Activated naive CD8-positive, alpha-beta T cell treated with anti-CD3 and anti-CD28 coated beads, Interleukin-2, amount 50 U/mL, for 24 hours (primary cell): Measurements from ENCODE around the gene KCTD4.

Experiments used
- ATAC-seq: fragments of 150-1000 bp; cut with Tn5 transposase; one replicate; pipeline ENCODE4 v1.10.0; 2021
- DNase-seq: peaks from one replicate; pipeline ENCODE4 v3.0.0; 2021
- H3K27ac Mint-ChIP-seq: one replicate; pipeline ENCODE4 v1.8.0; 2021; ENCODE audit warnings: mild to moderate bottlenecking, mixed read lengths
- H3K27me3 Mint-ChIP-seq: one replicate; pipeline ENCODE4 v1.8.0; 2021; ENCODE audit warnings: mixed read lengths
- H3K36me3 Mint-ChIP-seq: one replicate; pipeline ENCODE4 v1.8.0; 2021; ENCODE audit warnings: low read depth, mixed read lengths
- H3K4me1 Mint-ChIP-seq: one replicate; pipeline ENCODE4 v1.8.0; 2021; ENCODE audit warnings: mixed read lengths
- H3K4me3 Mint-ChIP-seq: one replicate; pipeline ENCODE4 v1.8.0; 2021; ENCODE audit warnings: mild to moderate bottlenecking, moderate library complexity, mixed read lengths
- H3K9me3 Mint-ChIP-seq: one replicate; pipeline ENCODE4 v1.8.0; 2021; ENCODE audit warnings: mixed read lengths

The KCTD4 gene

DNA sequence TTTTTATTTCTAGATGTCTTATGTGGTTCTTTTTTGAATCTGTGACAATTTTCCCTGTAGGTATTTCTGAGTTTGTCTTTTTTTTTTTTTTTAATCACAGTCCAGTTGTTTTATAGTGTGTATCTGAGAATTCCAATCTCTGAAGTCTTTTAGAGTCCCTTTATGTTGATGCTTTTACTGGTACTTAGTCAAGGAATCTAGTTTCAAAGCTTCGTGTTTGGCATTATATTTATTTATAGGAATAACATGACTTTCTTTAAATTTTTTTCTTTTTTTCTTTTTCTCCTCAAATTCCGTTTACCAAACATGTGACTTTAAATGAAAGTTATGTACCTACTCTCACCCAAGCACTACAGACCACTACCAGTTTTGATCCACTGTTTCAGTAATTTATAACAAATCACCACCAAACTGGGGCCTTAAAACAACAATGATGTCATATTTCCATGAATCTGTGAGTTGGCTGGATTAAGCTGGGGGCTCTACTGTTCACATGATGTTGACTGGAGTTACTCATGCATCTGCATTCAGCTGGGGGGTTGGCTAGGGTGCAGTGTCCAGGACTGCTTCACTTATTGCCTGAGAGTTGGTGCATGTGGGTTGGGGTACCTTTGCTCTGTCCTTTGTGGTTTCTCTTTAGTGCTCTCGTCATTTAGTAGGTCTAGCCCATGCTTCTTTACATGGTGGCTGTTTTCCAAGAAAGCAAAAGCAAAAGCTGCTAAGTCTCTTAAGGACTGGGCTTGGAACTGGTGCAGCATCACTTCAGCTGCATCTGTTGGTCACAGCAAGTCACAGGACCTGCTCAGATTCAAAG, 22.3 kb downstream of the KCTD4 start:
- Mint-ChIP-seq H3K27me3 (no peaks in the 10 kb centered on the region), H3K4me1 (peaks cover 38% of the 10 kb centered on the region), H3K36me3 (peaks cover 24% of the 10 kb centered on the region), H3K27ac (peak overlapping the region; percentile 4), H3K4me3 (no peak overlapping the region), H3K9me3 (no peaks in the 10 kb centered on the region)
- ATAC-seq (peak; percentile 91), DNase-seq (peak; percentile 12)

DNA sequence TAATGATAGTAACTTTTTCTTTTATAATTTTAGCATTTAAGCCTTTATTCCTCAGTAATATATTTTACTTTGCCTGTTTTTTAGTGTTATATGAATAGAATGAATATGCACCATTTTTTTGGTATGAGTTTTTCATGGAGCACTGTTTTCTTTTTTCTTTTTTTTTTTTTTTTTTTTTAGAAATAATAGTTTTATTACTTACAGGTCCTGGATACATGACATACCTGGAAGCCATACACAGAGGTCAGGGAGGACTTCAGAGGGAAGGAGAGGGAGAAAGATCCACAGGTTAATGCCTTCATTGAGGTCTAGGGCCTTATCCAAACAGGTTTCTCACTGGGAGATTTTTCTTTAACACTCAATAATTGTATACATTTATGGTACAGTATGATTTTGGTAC, 26.4 kb downstream of the KCTD4 start:
- ATAC-seq: no peak
- H3K9me3 Mint-ChIP-seq: no peaks in the 10 kb centered on the region

DNA sequence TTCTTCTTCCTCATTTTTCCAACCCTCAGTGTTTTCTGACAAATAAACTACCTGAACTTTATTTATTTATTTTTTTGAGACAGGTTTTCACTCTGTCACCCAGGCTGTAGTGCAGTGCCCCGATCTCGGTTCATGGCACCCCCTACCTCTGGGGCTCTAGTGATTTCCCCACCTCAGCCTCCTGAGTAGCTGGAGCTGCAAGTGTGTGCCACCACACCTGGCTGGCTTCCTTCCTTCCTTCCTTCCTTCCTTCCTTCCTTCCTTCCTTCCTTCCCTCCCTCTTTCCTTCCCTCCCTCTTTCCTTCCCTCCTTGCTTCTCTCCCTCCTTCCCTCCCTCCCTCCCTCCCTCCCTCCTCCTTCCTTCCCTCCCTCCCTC, 32.3 kb downstream of the KCTD4 start:
- DNase-seq (no peak), ATAC-seq (no peak)
- Mint-ChIP-seq H3K27me3 (no peaks in the 10 kb centered on the region), H3K4me1 (peaks cover 8% of the 10 kb centered on the region), H3K9me3 (no peaks in the 10 kb centered on the region), H3K4me3 (no peak overlapping the region), H3K36me3 (peaks cover 26% of the 10 kb centered on the region), H3K27ac (no peak overlapping the region)

More for the DNA sequence above, 26.4 kb downstream of the KCTD4 start:
- H3K27ac Mint-ChIP-seq: no peak overlapping the region
- H3K36me3 Mint-ChIP-seq: peaks cover 41% of the 10 kb centered on the region
- H3K4me3 Mint-ChIP-seq: no peak overlapping the region
- DNase-seq: no peak
- peaks cover 30% of the 10 kb centered on the region for H3K4me1 Mint-ChIP-seq
- H3K27me3 Mint-ChIP-seq: no peaks in the 10 kb centered on the region

DNA sequence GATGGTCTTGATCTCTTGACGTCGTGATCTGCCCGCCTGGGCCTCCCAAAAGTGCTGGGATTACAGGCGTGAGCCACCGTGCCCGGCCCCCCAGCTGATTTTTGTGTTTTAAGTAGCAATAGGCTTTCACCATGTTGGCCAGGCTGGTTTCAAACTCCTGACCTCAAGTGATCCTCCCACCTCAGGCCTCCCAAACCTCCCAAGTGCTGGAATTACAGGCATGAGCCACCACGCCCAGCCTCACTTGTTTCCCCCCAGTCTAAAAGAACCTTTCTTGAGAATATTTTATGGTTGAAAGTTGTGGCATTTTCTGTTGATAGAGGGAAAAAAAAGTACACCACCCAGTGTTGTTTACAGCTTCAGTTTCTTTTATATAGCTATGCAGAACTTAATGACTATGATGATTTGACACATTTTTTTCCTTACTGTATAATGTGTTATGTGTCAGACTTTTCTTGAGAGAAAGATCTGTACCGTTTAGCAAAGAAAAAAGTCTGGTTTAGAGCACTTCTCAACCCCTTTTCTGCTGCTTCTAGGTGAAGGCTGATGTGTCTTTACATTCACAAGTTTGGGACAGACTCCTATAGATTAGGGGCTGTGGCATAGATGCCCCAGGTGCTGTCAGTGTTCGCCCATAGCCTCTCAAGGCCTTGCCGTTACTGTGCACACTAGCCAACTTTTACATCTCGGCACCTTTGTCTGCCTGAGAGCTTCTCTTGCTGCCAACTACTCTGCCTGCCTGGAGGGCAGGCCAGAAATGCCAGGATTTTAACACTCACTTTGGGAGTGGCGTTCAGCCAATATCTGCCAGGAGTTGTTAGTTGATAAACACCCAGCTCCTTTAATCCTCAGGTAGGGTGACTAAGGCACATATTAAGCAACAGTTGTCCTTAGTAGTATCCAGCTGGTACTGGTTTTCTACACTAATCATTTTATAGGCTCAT, 33.0 kb downstream of the KCTD4 start:
- no peak for ATAC-seq
- no peak for DNase-seq
- H3K4me3 Mint-ChIP-seq: no peak overlapping the region
- no peaks in the 10 kb centered on the region for H3K27me3 Mint-ChIP-seq
- no peaks in the 10 kb centered on the region for H3K9me3 Mint-ChIP-seq
- H3K27ac Mint-ChIP-seq: no peak overlapping the region
- peaks cover 9% of the 10 kb centered on the region for H3K4me1 Mint-ChIP-seq
- H3K36me3 Mint-ChIP-seq: peaks cover 24% of the 10 kb centered on the region

DNA sequence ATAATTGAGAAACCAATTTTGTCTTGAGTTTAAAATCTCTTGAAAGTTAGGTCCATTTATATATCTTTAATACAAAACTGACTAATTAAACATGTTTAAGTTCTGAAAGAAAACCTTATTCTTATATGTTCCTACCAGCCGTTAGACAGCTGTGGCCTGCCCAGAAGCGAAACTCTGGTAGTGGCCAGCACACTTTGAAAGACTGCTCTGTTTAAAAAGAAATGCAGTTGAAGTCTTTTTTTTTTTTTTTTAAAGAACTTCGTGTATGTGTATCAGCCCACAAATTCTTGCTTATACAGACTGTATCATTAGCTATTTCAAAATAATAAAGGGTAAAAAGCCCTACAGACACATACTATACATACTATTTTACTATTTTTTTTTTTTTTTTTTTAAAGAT, 34.0 kb downstream of the KCTD4 start:
- DNase-seq (no peak), ATAC-seq (no peak)
- H3K4me3 Mint-ChIP-seq: no peak overlapping the region
- no peaks in the 10 kb centered on the region for H3K27me3 Mint-ChIP-seq
- H3K27ac Mint-ChIP-seq: no peak overlapping the region
- no peaks in the 10 kb centered on the region for H3K9me3 Mint-ChIP-seq
- H3K36me3 Mint-ChIP-seq: peaks cover 16% of the 10 kb centered on the region
- H3K4me1 Mint-ChIP-seq: peaks cover 15% of the 10 kb centered on the region

DNA sequence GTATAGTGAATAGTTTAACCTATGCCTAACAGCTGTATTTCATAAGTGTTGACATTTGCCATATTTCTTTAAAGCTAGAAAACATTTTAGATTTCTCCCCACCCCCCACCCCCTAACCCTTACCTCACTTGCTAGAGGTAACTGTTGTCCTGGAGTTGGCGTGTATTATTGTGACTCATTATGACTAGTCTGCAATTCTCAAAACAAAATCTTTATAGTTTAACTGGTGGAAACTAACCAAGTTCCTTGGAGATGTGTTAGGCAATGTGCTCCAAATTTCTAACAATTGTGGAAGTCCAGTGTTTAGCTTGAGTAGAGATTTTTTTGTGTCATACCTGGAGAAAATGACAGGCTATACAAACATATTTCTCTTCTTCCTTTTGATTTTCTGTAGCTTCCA, 38.0 kb downstream of the KCTD4 start:
- no peaks in the 10 kb centered on the region for H3K27me3 Mint-ChIP-seq
- peaks cover 31% of the 10 kb centered on the region for H3K36me3 Mint-ChIP-seq
- no peak overlapping the region for H3K27ac Mint-ChIP-seq
- peaks cover 20% of the 10 kb centered on the region for H3K4me1 Mint-ChIP-seq
- ATAC-seq: peak; percentile 69
- DNase-seq: no peak
- no peak overlapping the region for H3K4me3 Mint-ChIP-seq
- H3K9me3 Mint-ChIP-seq: peaks cover 9% of the 10 kb centered on the region

DNA sequence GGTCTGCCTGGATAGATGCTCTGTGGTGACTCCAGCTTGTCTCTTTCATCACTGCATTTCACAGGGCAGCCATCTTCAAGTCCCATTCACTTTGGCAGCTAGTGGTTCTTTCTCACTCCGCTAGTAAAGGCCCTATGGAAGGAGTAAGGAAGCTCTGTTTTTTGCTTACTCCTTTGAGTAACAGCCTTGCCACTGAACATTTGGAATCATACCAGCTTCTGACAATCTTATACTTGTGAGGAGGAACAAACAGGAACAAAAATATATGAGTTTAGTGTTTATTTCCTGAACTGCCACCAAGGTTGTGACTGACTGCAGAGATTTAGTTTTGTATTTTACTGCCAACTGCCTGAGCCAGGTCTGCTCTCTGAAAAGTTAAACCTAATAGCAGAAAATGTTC, 38.7 kb downstream of the KCTD4 start:
- ATAC-seq (no peak), DNase-seq (no peak)

DNA sequence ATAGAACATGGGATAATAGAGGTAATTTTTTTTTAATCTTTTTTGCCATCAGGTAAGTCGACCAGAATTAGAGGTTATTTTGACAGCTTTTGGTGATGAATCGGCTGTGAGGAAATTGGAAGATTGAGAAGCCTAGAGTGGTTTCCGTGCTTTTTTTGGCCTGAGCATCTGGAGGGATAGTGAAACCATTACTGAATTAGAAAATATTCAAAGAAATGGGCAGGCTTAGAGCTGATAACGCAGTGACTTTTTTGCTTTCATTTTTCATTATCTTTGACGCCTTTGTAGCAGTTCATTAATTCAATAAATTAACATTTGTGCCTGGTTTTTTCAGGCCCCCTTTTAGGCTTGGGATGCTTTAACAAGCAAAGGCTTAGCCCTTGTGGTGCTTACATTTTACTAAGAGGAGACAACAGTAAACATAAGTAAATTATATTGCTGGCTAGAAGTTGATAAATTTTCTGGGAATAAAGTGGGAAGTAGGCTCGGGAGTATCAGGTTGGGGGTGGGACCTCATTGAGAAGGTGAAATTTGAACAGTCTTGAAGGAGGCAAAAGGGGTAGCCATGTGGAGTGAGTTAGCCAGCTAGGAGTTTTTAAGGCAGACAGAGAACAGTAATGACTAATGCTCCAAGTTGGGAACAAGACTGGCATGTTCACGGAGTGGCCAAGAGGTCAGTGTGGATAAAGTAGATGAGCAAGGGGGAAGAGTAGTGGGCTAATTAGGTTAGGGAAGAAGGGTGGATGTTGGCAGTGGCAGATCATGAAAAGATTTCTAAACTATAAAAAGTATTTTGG, 44.1 kb downstream of the KCTD4 start:
- DNase-seq: no peak
- no peak for ATAC-seq
- peaks cover 11% of the 10 kb centered on the region for H3K4me1 Mint-ChIP-seq
- no peak overlapping the region for H3K27ac Mint-ChIP-seq
- peaks cover 57% of the 10 kb centered on the region for H3K36me3 Mint-ChIP-seq
- peaks cover 20% of the 10 kb centered on the region for H3K9me3 Mint-ChIP-seq
- H3K27me3 Mint-ChIP-seq: no peaks in the 10 kb centered on the region
- H3K4me3 Mint-ChIP-seq: no peak overlapping the region

More for the DNA sequence above, 38.7 kb downstream of the KCTD4 start:
- Mint-ChIP-seq H3K9me3 (peaks cover 14% of the 10 kb centered on the region), H3K4me3 (no peak overlapping the region), H3K27me3 (no peaks in the 10 kb centered on the region), H3K27ac (no peak overlapping the region), H3K4me1 (peaks cover 20% of the 10 kb centered on the region), H3K36me3 (peaks cover 38% of the 10 kb centered on the region)

DNA sequence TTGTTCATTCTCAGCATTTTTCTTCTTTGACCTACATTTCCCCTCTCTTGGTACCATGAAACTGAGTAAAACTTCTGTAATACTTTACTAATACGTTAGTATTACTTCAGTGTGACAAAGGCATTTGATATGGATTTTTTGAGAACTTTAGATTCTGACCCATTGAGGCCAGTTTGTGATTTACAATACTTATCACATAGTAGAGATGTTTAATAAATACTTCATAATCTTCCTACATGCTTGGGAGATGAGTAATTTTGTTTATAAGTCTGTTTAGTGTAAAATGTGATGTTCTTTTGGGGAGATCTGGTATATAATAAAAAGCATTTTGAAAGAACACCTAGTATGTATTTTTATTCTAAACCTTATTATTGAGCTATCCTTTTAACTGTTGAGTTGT, 50.9 kb downstream of the KCTD4 start:
- peaks cover 12% of the 10 kb centered on the region for H3K4me1 Mint-ChIP-seq
- peaks cover 20% of the 10 kb centered on the region for H3K36me3 Mint-ChIP-seq
- DNase-seq: no peak
- no peaks in the 10 kb centered on the region for H3K27me3 Mint-ChIP-seq
- ATAC-seq: no peak
- no peaks in the 10 kb centered on the region for H3K9me3 Mint-ChIP-seq
- no peak overlapping the region for H3K27ac Mint-ChIP-seq
- H3K4me3 Mint-ChIP-seq: no peak overlapping the region

DNA sequence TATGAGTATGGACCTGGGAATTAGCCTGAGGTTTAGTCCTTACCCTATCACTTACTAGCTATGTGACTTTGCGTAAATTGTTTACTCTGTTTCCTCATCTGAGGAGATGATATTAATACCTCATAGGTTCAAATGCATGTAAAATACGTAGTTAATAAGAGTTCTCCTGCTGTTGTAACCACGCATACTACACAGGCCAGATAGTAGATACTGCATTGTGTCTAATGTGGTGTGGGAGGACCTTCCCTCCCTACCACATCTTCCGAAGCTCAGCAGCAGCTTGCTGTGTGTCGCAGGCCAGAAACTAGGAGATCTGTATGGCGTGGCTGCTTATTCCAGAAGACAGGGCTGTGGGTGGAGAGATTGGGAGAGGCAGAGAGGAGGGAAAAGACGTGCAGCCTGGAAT, 57.5 kb downstream of the KCTD4 start:
- Mint-ChIP-seq H3K9me3 (no peaks in the 10 kb centered on the region), H3K27ac (no peak overlapping the region), H3K36me3 (peaks cover 27% of the 10 kb centered on the region), H3K27me3 (no peaks in the 10 kb centered on the region), H3K4me3 (no peak overlapping the region), H3K4me1 (peaks cover 11% of the 10 kb centered on the region)
- DNase-seq: no peak
- no peak for ATAC-seq
